Activated CD4-positive, alpha-beta T cell treated with anti-CD3 and anti-CD28 coated beads, Interleukin-2, amount 50 U/mL, for 1 hour (primary cell): Measurements from ENCODE around the gene PDILT.
"Not testable (repeated sequence)": the region's sequence is repeated elsewhere in the genome, so short reads cannot be mapped to it uniquely, and the experiment has no call there.

Source experiments
- DNase-seq: peaks from one replicate; pipeline ENCODE4 v3.0.0-alpha.2; 2020

The PDILT gene

DNA sequence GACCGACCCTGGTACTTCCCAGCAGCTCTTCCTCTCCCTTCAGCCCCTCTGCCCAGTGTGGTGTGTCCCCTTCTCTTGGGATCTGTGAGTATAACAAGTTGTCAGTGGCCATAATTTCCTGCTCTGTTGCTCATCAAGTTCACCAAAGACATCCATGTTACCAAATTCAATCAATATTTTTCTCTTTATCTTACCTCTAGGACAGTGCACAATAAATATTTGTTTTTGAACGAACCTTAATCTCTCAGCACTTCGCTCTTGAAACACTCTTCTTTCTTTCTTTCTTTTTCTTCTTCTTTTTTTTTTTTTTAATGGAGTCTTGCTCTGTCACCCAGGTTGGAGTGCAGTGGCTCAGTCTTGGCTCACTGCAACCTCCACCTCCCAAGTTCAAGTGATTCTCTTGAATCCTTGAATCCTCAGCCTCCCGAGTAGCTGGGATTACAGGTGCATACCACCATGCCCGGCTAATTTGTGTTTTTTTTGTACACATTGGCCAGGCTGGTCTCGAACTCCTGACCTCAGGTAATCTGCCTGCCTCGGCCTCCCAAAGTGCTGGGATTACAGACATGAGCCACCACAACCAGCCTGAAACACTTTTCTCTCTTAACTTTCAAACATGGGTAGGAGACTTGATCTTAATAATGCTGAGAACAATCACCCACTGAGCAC, 49.3 kb downstream of the PDILT start:
- DNase-seq, result no peak

DNA sequence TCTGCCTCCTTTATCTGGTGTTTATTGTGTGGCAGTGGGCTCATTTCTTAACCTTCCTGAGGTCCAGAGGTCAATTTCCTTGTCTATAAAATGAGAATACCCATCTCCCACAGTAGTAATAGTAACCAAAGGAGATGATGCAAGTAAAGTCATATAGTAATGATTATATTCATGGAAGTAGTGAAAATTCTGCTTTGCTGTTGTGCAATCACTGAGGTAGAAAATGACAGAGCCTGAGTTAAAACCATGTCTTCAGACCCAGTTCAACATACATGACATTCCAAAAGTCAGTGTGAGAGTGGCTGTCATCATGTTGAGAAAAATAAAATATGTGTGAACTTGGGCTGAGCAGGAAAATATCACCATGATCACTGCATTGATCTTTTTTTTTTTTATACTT, 51.2 kb downstream of the PDILT start:
- DNase-seq, result no peak

DNA sequence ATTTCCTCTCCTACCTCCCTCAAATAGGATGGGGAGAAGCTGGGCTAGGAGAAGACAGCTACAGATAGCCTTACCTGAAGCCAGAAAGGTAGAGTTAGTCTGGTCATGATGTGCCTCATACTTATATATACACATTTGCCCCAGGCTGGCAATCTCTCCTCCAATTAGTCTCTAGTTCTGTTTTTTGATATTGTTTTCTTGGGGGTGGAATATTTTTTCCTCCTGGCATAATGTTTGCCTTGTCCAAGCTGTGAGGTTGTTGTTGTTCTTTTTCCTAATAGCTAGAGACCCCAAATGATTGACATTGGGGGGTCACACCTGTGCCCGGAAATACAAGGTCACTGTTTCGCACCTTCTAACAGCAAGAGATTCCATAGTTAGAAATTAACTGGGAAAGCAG, 51.9 kb downstream of the PDILT start, which contains the start of gene UMOD:
Gene UMOD, minus strand, starts transcription at position 101 of the 400 bp plus-strand sequence. CDS start 1,978 bp downstream, outside the sequence.
- no peak for DNase-seq

DNA sequence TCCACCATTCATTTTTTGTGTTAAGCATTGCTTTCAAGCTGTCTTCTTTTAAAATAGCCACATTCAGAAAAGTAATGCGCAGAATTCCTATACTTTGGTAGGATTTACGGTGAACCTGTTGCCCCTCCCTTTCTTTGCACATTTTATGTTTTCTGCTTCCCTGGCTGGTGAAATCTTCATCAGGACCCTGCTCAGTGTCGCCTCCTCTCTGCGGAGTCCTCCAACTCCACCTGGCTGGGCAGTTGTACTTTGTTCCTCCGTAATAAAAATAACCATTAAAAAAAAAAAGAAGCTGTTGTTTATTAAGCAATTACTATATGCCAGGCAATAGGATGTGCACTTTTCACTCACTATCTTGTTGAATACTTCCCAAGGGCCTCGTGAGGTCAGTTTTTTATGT, 54.9 kb downstream of the PDILT start:
- DNase-seq, result no peak

DNA sequence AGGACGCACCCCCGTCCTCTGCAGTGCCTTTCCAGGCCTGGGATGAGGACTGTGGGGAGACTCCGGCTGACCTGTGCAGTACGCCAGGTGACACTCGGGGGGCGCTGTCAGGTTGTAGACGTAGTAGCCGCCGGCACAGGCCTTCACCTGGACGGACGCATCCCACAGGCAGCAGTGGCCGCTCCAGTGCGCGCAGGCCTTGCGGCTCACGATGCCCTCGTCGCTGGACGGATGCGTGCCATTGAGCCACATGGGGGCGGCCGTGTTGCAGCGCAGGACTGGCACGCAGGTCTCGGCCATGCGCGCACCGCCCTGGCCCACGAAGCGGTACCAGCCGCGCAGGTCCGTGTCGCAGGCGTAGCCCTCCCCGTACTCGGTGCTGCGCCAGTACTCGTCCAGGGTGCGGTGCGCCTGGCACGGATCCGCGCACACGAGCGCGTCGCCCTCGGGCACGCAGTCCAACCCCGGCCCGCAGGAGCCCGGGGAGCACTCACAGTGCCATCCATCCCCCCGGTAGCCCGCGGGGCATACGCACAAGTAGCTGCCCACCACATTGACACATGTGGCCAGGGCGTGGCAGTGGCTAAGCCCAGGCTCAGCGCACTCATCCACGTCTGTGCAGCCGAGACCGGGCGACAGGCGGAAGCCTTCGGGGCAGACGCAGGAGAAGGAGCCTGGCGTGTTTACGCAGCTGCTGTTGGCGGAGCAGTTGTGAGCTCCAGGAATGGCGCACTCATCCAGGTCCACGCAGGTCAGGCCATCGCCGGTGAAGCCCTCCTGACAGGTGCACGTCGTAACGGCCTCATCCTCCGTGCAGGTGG, 56.0 kb downstream of the PDILT start:
- DNase-seq, result no peak

DNA sequence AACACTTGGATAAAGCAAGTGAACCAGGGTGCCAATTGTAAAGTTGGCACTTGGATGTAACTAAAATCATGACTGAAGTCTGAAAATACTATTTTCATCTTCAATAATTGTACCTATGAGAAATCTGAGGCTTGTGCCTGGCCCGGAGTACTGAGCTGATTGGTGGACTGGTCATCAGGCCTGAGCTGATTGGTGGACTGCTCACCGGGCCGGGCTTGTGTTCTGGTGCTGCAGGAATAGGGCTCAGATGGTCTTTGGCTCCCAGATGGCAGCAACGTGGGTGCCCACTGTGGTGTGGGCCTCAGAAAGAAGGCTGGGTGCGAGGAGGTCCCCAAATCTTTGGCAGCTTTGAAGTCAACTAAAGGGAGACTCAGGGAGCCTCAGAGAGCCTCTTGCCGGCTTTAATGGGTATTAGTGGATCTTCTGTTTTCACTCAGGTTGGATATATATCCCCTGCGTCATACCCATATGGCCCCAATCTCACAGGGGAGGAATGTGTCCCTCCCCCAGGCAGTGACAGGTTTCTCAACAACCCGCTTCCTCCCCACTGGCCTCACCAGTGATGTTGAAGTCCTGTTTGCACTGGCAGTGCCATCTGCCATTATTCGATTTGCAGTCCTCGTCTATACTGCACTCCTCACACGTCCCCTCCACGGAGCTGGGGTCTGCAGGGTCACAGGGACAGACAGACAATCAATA, 56.7 kb downstream of the PDILT start:
- DNase-seq, result no peak

DNA sequence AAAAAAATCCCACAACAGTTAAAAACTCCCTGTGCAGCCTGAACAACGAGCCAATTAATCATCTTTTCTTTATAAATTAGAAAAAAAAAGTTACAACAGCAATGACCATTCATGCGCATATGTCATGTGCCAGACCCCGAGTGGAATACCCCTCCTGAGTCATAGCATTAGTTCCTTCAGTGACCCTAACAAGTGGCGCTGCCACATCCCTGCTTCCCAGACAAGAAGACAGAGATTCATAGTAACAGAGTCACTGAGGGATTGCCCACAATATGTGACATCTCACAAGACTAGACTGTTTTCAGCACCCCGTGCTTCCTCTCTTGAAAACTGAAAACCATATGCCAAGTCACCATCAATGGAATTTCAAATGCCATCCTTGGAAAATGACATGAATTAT, 59.9 kb downstream of the PDILT start:
- DNase-seq, result no peak

DNA sequence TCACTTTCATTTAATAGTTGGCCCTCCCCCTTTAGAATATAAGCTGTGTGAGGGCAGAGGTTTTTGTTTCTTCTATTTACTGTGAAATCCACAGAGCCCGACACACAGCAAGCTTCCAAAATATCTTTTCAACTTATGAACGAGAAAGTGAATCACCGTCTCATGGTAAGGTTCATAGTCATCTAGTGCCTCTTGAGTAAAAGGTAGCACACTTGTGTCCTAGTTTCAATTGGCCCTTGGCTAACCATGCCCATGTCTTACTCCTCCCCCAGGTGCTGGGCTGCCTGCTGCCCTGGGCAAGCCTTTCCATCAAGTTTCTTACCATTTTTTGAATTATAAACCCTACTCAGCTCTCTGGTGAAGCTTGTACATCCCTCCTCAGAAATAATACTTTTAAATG, 64.8 kb downstream of the PDILT start:
- DNase-seq, result no peak

DNA sequence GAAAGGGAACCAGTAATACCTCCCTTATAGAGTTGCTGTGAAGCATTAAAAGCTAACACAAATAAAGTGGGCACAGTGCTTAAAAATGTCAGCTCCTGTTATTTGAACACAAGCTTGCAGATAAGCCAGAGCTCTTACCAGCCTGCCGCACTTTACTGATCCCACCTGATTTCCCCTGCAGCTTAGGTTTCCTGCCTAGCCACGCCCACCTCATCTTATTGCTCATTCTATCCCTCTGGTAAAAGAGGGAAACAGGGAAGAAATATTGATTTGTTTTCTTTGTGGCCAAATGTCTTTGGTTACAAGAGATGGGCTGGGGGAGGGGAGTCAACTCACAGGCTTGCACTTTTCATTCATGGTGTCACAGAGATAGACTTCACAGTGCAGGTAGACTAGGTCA, 67.6 kb downstream of the PDILT start:
- no peak for DNase-seq

DNA sequence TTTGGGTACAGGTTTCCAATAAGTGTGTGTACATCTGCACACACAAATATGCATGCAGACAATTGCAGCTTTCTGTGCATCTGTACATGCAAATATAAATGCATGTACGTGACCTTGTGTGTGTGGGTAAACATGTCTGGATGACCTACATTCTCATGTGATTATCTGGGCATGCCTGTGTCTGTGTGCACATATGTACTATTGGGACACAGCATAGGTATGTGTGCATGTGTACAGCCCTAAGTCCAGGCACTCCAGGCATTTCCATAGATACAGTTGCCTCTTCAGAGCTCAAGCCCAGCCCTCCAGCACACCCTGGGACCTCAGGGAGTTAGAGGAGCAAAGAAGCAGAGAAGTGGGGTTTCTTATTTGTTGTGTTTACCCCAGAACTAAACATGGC, 70.1 kb downstream of the PDILT start:
- no peak for DNase-seq

DNA sequence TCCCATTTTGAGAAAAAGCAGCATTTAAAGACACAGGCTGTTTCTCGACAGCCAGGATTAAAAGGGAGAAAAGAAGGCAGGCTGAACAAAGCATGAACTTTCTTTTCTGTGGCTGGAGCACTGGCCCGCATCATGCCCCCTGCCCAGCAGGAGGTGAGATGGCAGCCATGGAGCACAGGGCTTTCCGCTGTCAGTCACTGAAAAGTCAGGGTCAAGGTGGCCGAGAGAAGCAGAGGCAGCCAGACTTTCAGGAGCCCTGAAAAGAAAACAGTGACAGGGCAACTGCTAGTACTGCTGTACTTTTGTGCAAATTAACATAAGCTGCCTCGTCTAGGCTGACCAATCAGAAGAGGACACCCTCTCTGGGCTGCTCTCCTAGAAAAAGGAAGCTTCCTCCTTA, 71.4 kb downstream of the PDILT start:
- no peak for DNase-seq

DNA sequence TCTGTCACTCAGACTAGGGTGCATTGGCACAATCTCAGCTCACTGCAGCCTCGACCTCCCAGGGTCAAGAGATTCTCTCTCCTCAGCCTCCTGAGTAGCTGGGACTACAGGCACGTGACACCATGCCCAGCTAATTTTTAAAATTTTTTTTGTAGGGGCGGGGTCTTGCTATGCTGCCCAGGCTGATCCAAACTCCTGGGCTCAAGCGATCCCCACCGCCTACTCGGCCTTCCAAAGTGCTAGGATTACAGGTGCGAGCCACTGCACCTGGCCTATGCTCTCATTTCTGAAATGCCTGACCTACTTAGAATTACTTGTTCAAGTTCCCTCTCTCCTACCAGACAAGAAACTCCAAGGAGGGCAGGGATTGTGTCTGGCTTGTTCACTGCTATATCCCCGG, 72.1 kb downstream of the PDILT start:
- no peak for DNase-seq

DNA sequence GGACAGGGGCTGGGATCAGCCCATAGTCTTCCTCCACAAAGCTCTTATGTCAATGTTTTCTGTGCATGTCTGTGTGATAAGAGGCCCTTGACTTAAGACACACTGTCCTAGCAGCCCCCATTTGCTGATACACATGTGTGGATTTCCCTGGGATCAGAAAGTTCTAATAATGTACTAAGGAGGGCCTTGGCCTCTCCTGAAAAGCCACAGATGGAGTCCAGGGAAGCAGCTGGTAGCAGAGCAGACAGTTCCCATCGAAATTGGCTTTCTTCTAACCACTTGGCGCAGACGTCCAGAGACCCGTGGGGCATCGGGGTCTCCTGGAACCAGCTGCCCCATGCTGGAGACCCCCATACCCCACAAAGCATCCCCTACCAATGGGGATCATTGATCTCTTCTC, 72.9 kb downstream of the PDILT start:
- DNase-seq, result no peak

DNA sequence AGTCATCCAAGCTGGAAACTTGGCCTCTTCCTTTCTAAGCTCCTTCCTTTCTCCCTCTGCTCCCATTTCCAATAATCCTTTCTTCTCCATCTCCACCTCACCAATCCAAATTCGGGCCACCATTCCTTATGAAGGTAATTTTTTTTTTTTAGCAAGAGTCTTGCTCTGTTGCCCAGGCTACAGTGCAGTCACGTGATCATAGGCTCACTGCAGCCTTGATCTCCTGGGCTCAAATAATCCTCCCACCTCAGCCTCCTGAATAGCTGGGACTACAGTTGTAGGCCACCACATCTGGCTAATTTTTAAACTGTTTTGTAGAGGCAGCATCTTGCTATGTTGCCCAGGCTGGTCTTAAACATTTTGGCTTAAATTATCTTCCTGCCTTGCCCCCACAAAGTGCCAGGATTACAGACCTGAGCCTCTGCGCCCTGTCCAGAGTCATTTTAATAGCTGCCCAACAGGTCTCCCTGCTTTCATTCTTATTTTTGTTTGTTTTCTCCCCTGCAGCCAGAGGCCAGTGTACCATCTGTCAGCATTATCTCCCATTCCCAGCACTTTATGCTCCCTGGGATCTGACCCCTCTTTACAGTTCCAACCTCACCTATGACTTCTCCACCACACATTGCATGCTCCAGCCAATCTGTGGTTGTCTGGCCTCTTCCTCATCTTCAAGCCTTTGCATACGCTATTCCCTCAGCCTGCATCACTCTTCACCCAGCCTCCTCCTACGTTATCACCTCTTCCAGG, 75.0 kb downstream of the PDILT start:
- DNase-seq, result no peak

DNA sequence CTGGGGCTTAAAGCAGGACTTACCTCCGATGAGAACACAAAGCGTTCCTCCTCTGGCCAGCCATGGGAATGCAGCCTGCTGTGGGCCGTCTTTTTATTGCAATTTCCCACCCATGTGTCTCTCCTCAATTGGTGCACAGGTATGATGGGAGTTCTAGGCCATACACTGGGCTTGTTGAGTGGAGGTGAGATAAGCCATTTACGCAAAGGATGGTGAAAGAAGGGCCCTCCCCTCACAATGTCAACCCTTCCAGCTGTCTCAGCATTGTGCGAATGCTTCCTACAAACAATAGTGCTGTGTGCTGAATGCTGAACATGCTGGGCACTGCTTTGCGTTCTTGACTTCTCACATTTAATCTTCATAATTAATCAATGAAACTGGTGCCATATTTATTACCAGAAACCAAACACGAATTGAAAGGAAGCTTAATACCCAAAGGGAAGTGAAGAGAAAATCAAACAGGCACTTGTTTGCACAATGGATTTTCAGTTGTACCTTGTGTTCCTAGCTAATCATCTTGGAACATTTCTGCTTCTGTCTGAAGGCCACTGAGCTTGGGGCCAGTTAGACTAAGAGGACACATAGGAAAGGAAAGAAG, 77.0 kb downstream of the PDILT start, which contains the start of gene GP2:
Gene GP2, minus strand, starts transcription at position 70 of the 598 bp plus-strand sequence. CDS start 1,082 bp downstream, outside the sequence.
- no peak for DNase-seq

DNA sequence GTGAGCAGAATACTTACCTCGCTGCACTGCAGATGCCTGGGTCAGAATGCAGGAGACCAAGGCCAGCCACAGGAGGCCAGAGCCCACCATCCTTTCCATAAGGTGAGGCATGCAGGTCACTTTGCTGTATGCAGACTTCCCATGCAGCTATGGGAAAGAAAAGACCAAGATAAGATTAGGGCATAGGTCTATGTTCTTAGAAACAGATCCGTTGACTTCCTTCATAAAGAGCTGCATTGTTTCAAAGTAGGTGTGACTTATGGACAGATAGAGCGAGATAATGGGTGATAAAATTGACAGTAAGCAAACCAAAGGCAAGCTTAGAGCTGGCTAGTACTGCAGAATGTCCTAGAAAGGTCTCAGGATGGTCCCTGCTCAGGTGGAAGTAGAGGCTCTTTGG, 78.2 kb downstream of the PDILT start:
- no peak for DNase-seq

DNA sequence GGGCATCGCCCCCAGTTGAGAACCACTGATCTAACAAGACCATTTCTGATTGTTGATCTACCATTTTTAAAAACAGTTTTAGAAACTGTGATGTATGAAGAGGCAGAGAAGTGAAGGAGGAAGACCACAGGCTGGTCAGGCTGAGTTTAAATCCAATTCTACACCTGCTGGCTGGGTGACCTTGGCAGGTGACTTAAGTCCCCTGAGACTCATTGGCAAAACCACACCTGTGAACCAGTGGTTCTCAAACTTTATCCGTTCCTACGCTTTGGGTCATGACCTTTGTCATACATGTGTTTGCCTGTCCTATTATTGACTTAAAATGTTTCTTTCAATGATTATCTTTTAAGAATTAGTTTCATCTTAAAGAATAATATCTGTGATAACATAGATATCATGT, 79.5 kb downstream of the PDILT start:
- DNase-seq, result no peak

DNA sequence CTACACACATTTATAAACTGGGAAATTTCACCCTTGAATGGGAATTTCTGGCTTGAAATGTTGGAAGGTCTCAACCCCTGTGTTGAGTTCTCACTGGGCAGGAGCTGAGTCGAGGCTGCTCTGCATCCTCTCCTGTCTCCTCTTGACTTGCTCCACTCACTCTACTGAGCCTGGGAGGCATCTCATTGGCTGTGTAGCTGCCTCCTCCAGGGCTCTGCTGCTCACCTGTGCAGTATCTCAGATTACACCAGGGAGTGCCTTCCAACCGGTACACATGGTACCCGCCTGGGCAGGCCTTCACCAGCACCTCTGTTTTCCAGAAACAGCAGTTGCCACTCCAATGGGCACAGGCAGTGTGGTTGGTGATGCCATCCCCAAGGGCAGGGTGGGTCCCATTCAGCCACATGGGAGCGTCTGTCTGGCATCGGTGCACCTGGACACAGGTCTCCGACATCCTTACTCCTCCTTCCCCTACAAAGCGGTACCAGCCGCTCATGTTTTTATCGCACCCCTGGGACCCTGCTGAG, 80.9 kb downstream of the PDILT start:
- no peak for DNase-seq

DNA sequence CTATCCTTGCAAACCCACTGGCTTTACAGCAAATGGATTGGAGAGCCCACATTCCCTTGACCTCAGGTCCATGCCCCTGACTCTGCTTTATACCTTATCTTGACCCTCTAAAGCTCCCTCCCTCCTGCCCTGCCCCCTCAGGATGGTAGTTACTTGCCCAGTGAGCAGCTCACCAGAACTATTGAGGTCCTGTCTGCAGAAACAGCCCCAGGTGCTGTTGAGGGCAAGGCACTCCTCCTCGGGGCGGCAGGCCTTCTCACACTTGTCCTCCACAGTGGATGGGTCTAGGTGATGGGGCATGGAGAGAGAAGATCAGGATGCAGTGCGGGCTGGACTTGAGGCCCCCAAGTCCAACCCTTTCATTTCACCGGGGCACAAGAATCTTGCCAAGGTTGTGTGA, 81.8 kb downstream of the PDILT start:
- no peak for DNase-seq

DNA sequence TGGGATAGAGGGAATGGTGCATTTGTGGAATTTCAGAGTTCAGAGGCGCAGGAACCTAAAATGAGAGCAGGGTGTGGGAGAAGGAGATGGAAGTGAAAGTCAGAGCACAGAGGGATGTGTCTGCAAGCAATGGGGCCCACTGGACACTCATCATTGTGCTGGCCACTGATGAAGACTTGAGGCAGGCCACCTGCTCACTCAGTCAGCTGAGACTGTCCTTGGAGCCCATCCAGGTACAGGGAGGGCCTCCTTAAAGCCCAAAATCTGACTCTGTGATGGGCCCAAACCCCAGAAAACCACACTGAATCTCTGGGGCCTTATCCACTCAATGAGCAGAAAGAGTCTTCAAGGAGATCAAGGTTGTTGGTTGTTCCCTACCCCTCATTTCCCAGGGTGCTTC, 82.9 kb downstream of the PDILT start:
- DNase-seq, result no peak

DNA sequence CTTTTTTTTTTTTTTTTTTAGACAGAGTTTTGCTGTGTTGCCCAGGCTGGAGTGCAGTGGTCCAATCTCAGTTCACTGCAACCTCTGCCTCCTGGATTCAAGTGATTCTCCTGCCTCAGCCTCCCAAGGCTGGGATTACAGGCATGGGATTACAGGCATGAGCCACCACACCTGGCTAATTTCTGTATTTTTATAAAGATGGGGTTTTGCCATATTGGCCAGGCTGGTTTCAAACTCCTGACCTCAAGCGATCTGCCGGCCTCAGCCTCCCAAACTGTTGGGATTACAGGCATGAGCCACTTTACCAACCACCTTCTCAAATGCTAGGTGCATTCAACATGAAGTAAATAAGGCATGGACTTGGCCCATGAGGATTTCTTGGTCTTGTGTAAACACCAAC, 83.5 kb downstream of the PDILT start:
- DNase-seq, result not testable (repeated sequence)

DNA sequence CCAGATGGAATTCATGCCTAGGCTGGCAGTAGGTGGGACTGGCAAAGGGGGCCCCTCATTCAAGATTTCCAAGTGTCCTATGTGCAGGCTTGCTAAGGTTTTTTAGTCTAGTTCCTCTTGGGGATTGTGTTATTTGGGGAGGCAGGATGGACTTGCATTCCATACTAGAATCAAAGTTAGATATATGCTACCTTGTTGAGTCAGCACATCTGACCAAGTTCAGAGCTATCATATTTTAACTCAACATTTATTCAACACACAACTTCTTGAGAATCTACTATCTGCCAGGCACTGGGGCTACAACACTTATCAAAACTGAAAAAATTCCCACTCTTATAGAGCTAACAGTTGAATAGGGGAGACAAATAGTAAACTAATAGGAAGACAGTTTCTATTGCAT, 83.9 kb downstream of the PDILT start:
- DNase-seq, result no peak
